H9 (cell line): Measurements from ENCODE around the gene LPCAT2. TPM values are rescaled to one million over a fixed set of nuclear protein-coding genes. Genes with fewer than 3 reads are reported as not detected.

Experiments used
- DNase-seq: peaks from one replicate; pipeline ENCODE4 v3.0.0-alpha.2; 2017
- H2AFZ ChIP-seq: one replicate; pipeline ENCODE4 v1.6.1; 2013; ENCODE audit warnings: mild to moderate bottlenecking, low read length, control low read depth, moderate library complexity
- H2AK5ac ChIP-seq: 2 replicates; pipeline ENCODE4 v1.6.1; 2013; ENCODE audit warnings: low read length, control low read depth, mixed read lengths; ENCODE audit not compliant: insufficient read length
- H2BK120ac ChIP-seq: one replicate; pipeline ENCODE4 v1.6.1; 2013; ENCODE audit warnings: low read depth, mild to moderate bottlenecking, low read length, control low read depth, inconsistent platforms; ENCODE audit not compliant: poor library complexity, severe bottlenecking
- H2BK12ac ChIP-seq: 2 replicates; pipeline ENCODE4 v1.6.1; 2013; ENCODE audit warnings: low read length, control low read depth, mixed read lengths, low read depth; ENCODE audit not compliant: insufficient read length
- H2BK15ac ChIP-seq: 2 replicates; pipeline ENCODE4 v1.6.1; 2013; ENCODE audit warnings: low read depth, low read length, control low read depth
- H2BK20ac ChIP-seq: one replicate; pipeline ENCODE4 v1.6.1; 2013; ENCODE audit warnings: low read depth, mild to moderate bottlenecking, low read length, control low read depth, inconsistent platforms; ENCODE audit not compliant: poor library complexity, severe bottlenecking
- H2BK5ac ChIP-seq: 2 replicates; pipeline ENCODE4 v1.6.1; 2013; ENCODE audit warnings: low read length, control low read depth, mixed read lengths; ENCODE audit not compliant: insufficient read length
- H3K14ac ChIP-seq: 2 replicates; pipeline ENCODE4 v1.6.1; 2013; ENCODE audit warnings: low read length, control low read depth; ENCODE audit not compliant: insufficient read depth
- H3K18ac ChIP-seq: 2 replicates; pipeline ENCODE4 v1.6.1; 2013; ENCODE audit warnings: low read depth, mild to moderate bottlenecking, mixed read lengths, low read length, control low read depth; ENCODE audit not compliant: insufficient read length
- H3K23ac ChIP-seq: 2 replicates; pipeline ENCODE4 v1.6.1; 2013; ENCODE audit warnings: low read length, control low read depth, mixed read lengths, low read depth; ENCODE audit not compliant: insufficient read length
- H3K23me2 ChIP-seq: 2 replicates; pipeline ENCODE4 v1.6.1; 2013; ENCODE audit warnings: low read depth, mild to moderate bottlenecking, mixed read lengths, low read length, control low read depth; ENCODE audit not compliant: insufficient read length, poor library complexity, severe bottlenecking
- H3K27ac ChIP-seq: 2 replicates; pipeline ENCODE4 v1.5.1; 2013; ENCODE audit warnings: low read length, control low read depth, mixed read lengths, low read depth; ENCODE audit not compliant: insufficient read length
- H3K27me3 ChIP-seq: 2 replicates; pipeline ENCODE4 v1.6.1; 2013; ENCODE audit warnings: low read length, control low read depth, inconsistent platforms; ENCODE audit not compliant: insufficient read depth
- H3K4ac ChIP-seq: 2 replicates; pipeline ENCODE4 v1.6.1; 2013; ENCODE audit warnings: low read depth, mild to moderate bottlenecking, control low read depth, inconsistent platforms, low read length, moderate library complexity
- H3K4me1 ChIP-seq: 2 replicates; pipeline ENCODE4 v1.6.1; 2013; ENCODE audit warnings: low read length, control low read depth, inconsistent platforms; ENCODE audit not compliant: insufficient read depth
- H3K4me2 ChIP-seq: 2 replicates; pipeline ENCODE4 v1.6.1; 2013; ENCODE audit warnings: low read length, control low read depth, mixed read lengths; ENCODE audit not compliant: insufficient read length, insufficient read depth
- H3K56ac ChIP-seq: 2 replicates; pipeline ENCODE4 v1.6.1; 2013; ENCODE audit warnings: low read depth, mild to moderate bottlenecking, mixed read lengths, low read length, control low read depth; ENCODE audit not compliant: insufficient read length
- H3K79me1 ChIP-seq: 2 replicates; pipeline ENCODE4 v1.6.1; 2013; ENCODE audit warnings: low read depth, mild to moderate bottlenecking, moderate library complexity, low read length, control low read depth, inconsistent platforms; ENCODE audit not compliant: insufficient read depth, poor library complexity, severe bottlenecking
- H3K79me2 ChIP-seq: 2 replicates; pipeline ENCODE4 v1.6.1; 2013; ENCODE audit warnings: low read length, control low read depth, inconsistent platforms; ENCODE audit not compliant: insufficient read depth
- H3K9ac ChIP-seq: 2 replicates; pipeline ENCODE4 v1.6.1; 2013; ENCODE audit warnings: low read length, control low read depth, mixed read lengths; ENCODE audit not compliant: insufficient read length; ENCODE audit errors: extremely low read depth
- H3K9me3 ChIP-seq: one replicate; pipeline ENCODE4 v1.6.1; 2013; ENCODE audit warnings: low read depth, low read length, inconsistent platforms; ENCODE audit not compliant: control insufficient read depth
- H3T11ph ChIP-seq: one replicate; pipeline ENCODE4 v1.6.1; 2013; ENCODE audit warnings: mild to moderate bottlenecking, low read length, control low read depth, inconsistent platforms
- H4K20me1 ChIP-seq: one replicate; pipeline ENCODE4 v1.6.1; 2013; ENCODE audit not compliant: control insufficient read depth, insufficient read length, insufficient read depth
- H4K5ac ChIP-seq: 2 replicates; pipeline ENCODE4 v1.6.1; 2013; ENCODE audit warnings: low read depth, mild to moderate bottlenecking, mixed read lengths, low read length, control low read depth; ENCODE audit not compliant: insufficient read length
- H4K8ac ChIP-seq: replicated peaks from 2 replicates; pipeline ENCODE4 v1.6.1; 2013; ENCODE audit warnings: low read length, control low read depth, mixed read lengths, low read depth; ENCODE audit not compliant: insufficient read length
- H4K91ac ChIP-seq: 2 replicates; pipeline ENCODE4 v1.6.1; 2013; ENCODE audit warnings: low read depth, mild to moderate bottlenecking, moderate library complexity, mixed read lengths, low read length, control low read depth; ENCODE audit not compliant: insufficient read length
- H3K27ac Mint-ChIP-seq, 3 experiments: 2 replicates in 2 of 3; 3 replicates in 1 of 3; pipeline ENCODE4 v1.8.0; 2020 to 2021; ENCODE audit warnings: mixed read lengths in 3 of 3, mild to moderate bottlenecking in 1 of 3, moderate library complexity in 1 of 3
- H3K27me3 Mint-ChIP-seq: 2 replicates; pipeline ENCODE4 v1.8.0; 2021; ENCODE audit warnings: low read depth, mild to moderate bottlenecking, moderate library complexity, mixed read lengths
- H3K36me3 Mint-ChIP-seq, 3 experiments: 2 replicates in 2 of 3; 3 replicates in 1 of 3; pipeline ENCODE4 v1.8.0; 2020 to 2021; ENCODE audit warnings: low read depth in 3 of 3, mixed read lengths in 3 of 3; ENCODE audit not compliant: insufficient read depth in 1 of 3
- H3K4me1 Mint-ChIP-seq, 2 experiments: 2 replicates each; pipeline ENCODE4 v1.8.0; 2020; ENCODE audit warnings: mixed read lengths in 2 of 2
- H3K4me3 Mint-ChIP-seq, 2 experiments: 2 replicates in 1 of 2; 3 replicates in 1 of 2; pipeline ENCODE4 v1.8.0; 2020 to 2021; ENCODE audit warnings: mild to moderate bottlenecking in 2 of 2, mixed read lengths in 2 of 2, moderate library complexity in 1 of 2
- H3K9me3 Mint-ChIP-seq, 2 experiments: 2 replicates in 1 of 2; 3 replicates in 1 of 2; pipeline ENCODE4 v1.8.0; 2020; ENCODE audit warnings: mild to moderate bottlenecking in 2 of 2, mixed read lengths in 2 of 2, moderate library complexity in 1 of 2
- CTCF ChIP-seq: fragments of 200-600 bp; sonication (generic); conservative IDR thresholded peaks from 3 replicates; pipeline ENCODE4 v1.8.0; 2021; ENCODE audit warnings: antibody characterized with exemption, mild to moderate bottlenecking
- WGBS: extraction: QIAGEN DNeasy Blood & Tissue Kit; methylation state at CpG from one replicate; pipeline ENCODE4 v1.1.7; 2013; ENCODE audit warnings: missing lambda C conversion rate, low lambda C conversion rate, mixed read lengths; ENCODE audit not compliant: insufficient read length; ENCODE audit errors: extremely low coverage; 5-methylcytosine and 5-hydroxymethylcytosine counted together
- total RNA-seq: library from RNA; stranded (reverse); gene quantifications from 2 replicates; pipeline ENCODE4 v1.2.1, GENCODE V29; 2021

LPCAT2 gene
- total RNA-seq, 1 experiment from 2014 or later: 2.8 TPM

GRCh38 chr16:55563797-55564196, 54.9 kb downstream of the LPCAT2 start:
- no peaks in the 10 kb centered on the region for H3K27me3 Mint-ChIP-seq
- Histone ChIP-seq H3K79me2 (no peaks in the 10 kb centered on the region), H3K56ac (no peak overlapping the region), H3K27me3 (no peaks in the 10 kb centered on the region), H3K27ac (no peak overlapping the region), H4K5ac (no peak overlapping the region), H3T11ph (no peak overlapping the region), H3K4me2 (no peak overlapping the region), H3K4ac (no peak overlapping the region), H3K9me3 (no peaks in the 10 kb centered on the region), H2BK12ac (no peak overlapping the region), H3K4me1 (no peaks in the 10 kb centered on the region), H2AFZ (no peak overlapping the region), H2BK15ac (no peak overlapping the region), H4K91ac (no peak overlapping the region), H3K23me2 (no peaks in the 10 kb centered on the region), H3K9ac (no peak overlapping the region), H2BK120ac (no peak overlapping the region), H3K18ac (no peak overlapping the region), H4K8ac (no peak overlapping the region), H3K79me1 (no peaks in the 10 kb centered on the region), H2BK20ac (no peak overlapping the region), H2BK5ac (no peak overlapping the region), H4K20me1 (no peaks in the 10 kb centered on the region), H3K23ac (no peak overlapping the region), H2AK5ac (no peak overlapping the region), H3K14ac (no peak overlapping the region)
- H3K4me3 Mint-ChIP-seq: no peak overlapping the region
- no peaks in the 10 kb centered on the region for H3K9me3 Mint-ChIP-seq
- no peaks in the 10 kb centered on the region for H3K4me1 Mint-ChIP-seq
- TF ChIP-seq CTCF: no peak
- no peaks in the 10 kb centered on the region for H3K36me3 Mint-ChIP-seq
- DNase-seq: no peak
- H3K27ac Mint-ChIP-seq: no peak overlapping the region
- WGBS: no CpG with 5 or more reads among the region's 2 CpGs
